HFFc6 (cell line): ENCODE results near the gene SEC14L1. TPM values are rescaled to one million over a fixed set of nuclear protein-coding genes. Genes with fewer than 3 reads are reported as not detected.
"Not testable (repeated sequence)": the region's sequence is repeated elsewhere in the genome, so short reads cannot be mapped to it uniquely, and the experiment has no call there.

ENCODE experiments used
- DNase-seq: peaks from one replicate; pipeline ENCODE4 v3.0.0-alpha.2; 2018
- H3K27ac Mint-ChIP-seq: 2 replicates; pipeline ENCODE4 v1.8.0; 2020; ENCODE audit warnings: mild to moderate bottlenecking, mixed read lengths
- H3K27me3 Mint-ChIP-seq: 2 replicates; pipeline ENCODE4 v1.8.0; 2021; ENCODE audit warnings: mild to moderate bottlenecking, moderate library complexity, mixed read lengths; ENCODE audit not compliant: insufficient read depth
- H3K36me3 Mint-ChIP-seq: 2 replicates; pipeline ENCODE4 v1.8.0; 2021; ENCODE audit warnings: low read depth, mixed read lengths
- H3K4me1 Mint-ChIP-seq: 2 replicates; pipeline ENCODE4 v1.8.0; 2020; ENCODE audit warnings: low read depth, mixed read lengths
- H3K4me3 Mint-ChIP-seq: 2 replicates; pipeline ENCODE4 v1.8.0; 2020; ENCODE audit warnings: mild to moderate bottlenecking, moderate library complexity, mixed read lengths
- H3K9me3 Mint-ChIP-seq: 2 replicates; pipeline ENCODE4 v1.8.0; 2020; ENCODE audit warnings: mild to moderate bottlenecking, mixed read lengths
- total RNA-seq, 6 experiments: library from RNA; stranded (reverse); fragmentation: NEBNext Ultra II Directional; extraction: Animal tissue kit (Norgen Biotek cat#: 25700); gene quantifications; 2 replicates in 1 of 6; 3 replicates in 5 of 6; pipeline ENCODE4 v1.2.3, GENCODE V29; 2021
- TF ChIP-seq, protein P1 (sequence below): fragments of 200-600 bp; sonication (generic); IDR thresholded peaks from 2 replicates; pipeline ENCODE4 v1.5.0; 2021; ENCODE audit warnings: antibody characterized with exemption, mild to moderate bottlenecking

SEC14L1 gene
- total RNA-seq, 6 experiments from 2014 or later, result 63.0 to 91.4 (median 75.0) TPM

DNA sequence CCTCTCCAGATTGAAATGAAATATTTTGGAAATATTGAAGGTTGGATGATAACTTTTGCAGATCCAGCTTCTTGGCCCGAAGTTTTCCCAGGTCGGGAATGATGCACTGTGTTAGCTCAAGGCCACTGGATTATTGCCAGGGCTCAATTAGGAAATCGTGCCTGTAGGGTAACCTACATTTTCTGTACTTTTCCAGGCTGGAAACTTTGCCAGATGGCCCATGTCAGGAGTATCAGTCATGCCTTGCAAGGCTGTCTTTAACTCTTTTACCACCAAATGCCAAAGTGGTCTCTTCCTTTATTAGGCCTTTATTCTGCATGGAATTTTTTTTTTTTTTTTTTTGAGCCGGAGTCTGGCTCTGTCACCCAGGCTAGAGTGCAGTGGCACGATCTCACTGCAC is 8.9 kb upstream of the SEC14L1 start:
- Mint-ChIP-seq H3K9me3 (peaks cover 5% of the 10 kb centered on the region), H3K27ac (peak overlapping the region; percentile 13; the same call in 1 of the 2 replicates), H3K36me3 (peaks cover 7% of the 10 kb centered on the region; the same call in 1 of the 2 replicates), H3K27me3 (0 out of 2 replicates have a peak, but pooled peaks cover 2% of the 10 kb centered on the region), H3K4me1 (peaks cover 48% of the 10 kb centered on the region), H3K4me3 (no peak overlapping the region)
- DNase-seq, result peak; percentile 39
- TF ChIP-seq, protein P1, sequence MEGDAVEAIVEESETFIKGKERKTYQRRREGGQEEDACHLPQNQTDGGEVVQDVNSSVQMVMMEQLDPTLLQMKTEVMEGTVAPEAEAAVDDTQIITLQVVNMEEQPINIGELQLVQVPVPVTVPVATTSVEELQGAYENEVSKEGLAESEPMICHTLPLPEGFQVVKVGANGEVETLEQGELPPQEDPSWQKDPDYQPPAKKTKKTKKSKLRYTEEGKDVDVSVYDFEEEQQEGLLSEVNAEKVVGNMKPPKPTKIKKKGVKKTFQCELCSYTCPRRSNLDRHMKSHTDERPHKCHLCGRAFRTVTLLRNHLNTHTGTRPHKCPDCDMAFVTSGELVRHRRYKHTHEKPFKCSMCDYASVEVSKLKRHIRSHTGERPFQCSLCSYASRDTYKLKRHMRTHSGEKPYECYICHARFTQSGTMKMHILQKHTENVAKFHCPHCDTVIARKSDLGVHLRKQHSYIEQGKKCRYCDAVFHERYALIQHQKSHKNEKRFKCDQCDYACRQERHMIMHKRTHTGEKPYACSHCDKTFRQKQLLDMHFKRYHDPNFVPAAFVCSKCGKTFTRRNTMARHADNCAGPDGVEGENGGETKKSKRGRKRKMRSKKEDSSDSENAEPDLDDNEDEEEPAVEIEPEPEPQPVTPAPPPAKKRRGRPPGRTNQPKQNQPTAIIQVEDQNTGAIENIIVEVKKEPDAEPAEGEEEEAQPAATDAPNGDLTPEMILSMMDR, result no peak

GRCh38 chr17:77132411-77133086 is 8.2 kb upstream of the SEC14L1 start:
- H3K27ac Mint-ChIP-seq, result peak overlapping the region; percentile 67
- no peak for DNase-seq
- H3K27me3 Mint-ChIP-seq, result 0 out of 2 replicates have a peak, but pooled peaks cover 2% of the 10 kb centered on the region
- H3K4me1 Mint-ChIP-seq, result peaks cover 50% of the 10 kb centered on the region
- peaks cover 12% of the 10 kb centered on the region for H3K9me3 Mint-ChIP-seq
- peak overlapping the region; percentile 37 for H3K4me3 Mint-ChIP-seq
- TF ChIP-seq, protein P1, result no peak
- H3K36me3 Mint-ChIP-seq, result peaks cover 13% of the 10 kb centered on the region

DNA sequence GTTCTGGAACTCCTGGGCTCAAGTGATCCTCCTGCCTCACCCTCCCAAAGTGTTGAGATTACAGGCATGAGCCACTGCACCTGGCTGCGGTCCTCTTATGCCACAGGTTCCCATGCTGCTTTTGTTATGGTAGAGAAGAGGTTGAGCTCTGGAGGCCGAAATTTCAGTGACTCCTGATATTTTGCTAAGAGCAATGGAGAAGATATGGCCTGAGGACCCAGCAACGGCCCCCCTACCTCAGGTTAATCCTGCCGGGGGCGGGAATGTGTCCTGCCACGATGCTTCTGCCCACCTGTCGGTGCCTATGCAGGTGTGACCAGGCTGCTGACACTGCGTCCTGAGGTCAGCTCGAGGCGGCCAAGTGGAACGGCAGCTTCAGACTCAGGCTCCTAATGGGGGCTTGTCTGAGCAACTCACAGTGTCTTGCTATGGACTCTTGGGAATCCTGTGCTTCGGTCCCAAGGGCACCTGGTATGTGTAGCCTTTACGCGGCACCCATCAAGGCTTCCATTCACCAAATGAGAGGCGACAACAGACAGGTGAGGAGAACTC is 7.6 kb upstream of the SEC14L1 start:
- peaks cover 53% of the 10 kb centered on the region for H3K4me1 Mint-ChIP-seq
- H3K4me3 Mint-ChIP-seq, result no peak overlapping the region
- peaks cover 18% of the 10 kb centered on the region for H3K9me3 Mint-ChIP-seq

DNA sequence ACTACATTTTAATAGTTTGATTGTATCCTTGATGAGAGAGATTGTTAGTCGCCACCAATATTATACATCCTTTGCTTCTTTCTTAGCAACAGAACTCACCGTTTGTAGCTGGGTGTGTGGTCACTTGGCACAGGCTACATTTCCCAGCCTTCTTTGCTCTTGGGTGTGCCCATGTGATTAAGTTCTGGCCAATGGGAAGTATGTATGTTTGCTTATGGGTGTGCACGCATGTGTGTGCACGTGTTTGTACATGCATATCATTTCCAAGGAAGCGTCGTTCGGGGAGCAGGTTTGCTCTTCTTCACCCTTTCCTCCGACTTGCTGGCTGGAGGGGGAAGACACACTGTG is 4.4 kb upstream of the SEC14L1 start:
- DNase-seq, result no peak
- Mint-ChIP-seq H3K4me3 (no peak overlapping the region), H3K36me3 (peaks cover 26% of the 10 kb centered on the region), H3K27ac (no peak overlapping the region; the same call in 1 of the 2 replicates), H3K9me3 (peaks cover 26% of the 10 kb centered on the region), H3K4me1 (peaks cover 45% of the 10 kb centered on the region), H3K27me3 (0 out of 2 replicates have a peak, but pooled peaks cover 2% of the 10 kb centered on the region)
- TF ChIP-seq, protein P1, result no peak

More for the DNA sequence above, 7.6 kb upstream of the SEC14L1 start:
- no peak for DNase-seq
- peak overlapping the region; percentile 67; the same call in 1 of the 2 replicates for H3K27ac Mint-ChIP-seq
- TF ChIP-seq, protein P1, result no peak
- 0 out of 2 replicates have a peak, but pooled peaks cover 2% of the 10 kb centered on the region for H3K27me3 Mint-ChIP-seq
- peaks cover 19% of the 10 kb centered on the region for H3K36me3 Mint-ChIP-seq

DNA sequence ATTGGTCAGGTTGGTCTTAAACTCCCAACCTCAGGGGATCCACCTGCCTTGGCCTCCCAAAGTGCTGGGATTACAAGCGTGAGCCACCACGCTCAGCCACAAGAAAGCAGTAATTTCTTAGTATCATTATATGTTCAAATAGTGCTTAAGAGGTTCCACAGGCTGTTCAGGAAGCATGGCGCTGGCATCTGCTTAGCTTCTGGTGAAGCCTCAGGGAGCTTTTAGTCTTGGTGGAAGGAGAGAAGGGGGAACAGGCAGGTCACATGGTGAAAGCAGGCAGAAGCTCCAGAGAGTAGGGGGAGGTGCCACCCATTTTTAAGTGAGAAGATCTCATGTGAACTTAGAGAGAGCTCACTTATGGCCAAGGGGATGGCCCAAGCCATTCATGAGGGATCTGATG is 3.7 kb upstream of the SEC14L1 start:
- H3K27ac Mint-ChIP-seq, result no peak overlapping the region
- TF ChIP-seq, protein P1, result no peak
- H3K9me3 Mint-ChIP-seq, result peaks cover 26% of the 10 kb centered on the region
- H3K4me3 Mint-ChIP-seq, result no peak overlapping the region
- peaks cover 44% of the 10 kb centered on the region for H3K4me1 Mint-ChIP-seq
- peaks cover 31% of the 10 kb centered on the region for H3K36me3 Mint-ChIP-seq
- DNase-seq, result no peak
- H3K27me3 Mint-ChIP-seq, result 0 out of 2 replicates have a peak, but pooled peaks cover 2% of the 10 kb centered on the region

GRCh38 chr17:77137886-77138285 is 2.9 kb upstream of the SEC14L1 start:
- DNase-seq, result peak; percentile 78
- not testable (repeated sequence) for H3K27me3 Mint-ChIP-seq
- Mint-ChIP-seq H3K4me3 (peak overlapping the region; percentile 4; the same call in 1 of the 2 replicates), H3K9me3 (peaks cover 26% of the 10 kb centered on the region), H3K27ac (peak overlapping the region; percentile 77), H3K4me1 (peaks cover 44% of the 10 kb centered on the region), H3K36me3 (peaks cover 38% of the 10 kb centered on the region)
